Endothelial cell of umbilical vein (primary cell): Measurements from ENCODE around the gene AMHR2. TPM values are rescaled to one million over a fixed set of nuclear protein-coding genes. Genes with fewer than 3 reads are reported as not detected.

ENCODE experiments used
- BruUV-seq: library from RNA; stranded (reverse); fragments of 400-500 nt; replicated peaks from 2 replicates; lab custom pipeline; 2021; lab: Mats Ljungman, UMichigan
- CTCF ChIA-PET: fragments of 300-600, 350-600 bp; sonication (Branson Sonifier 250); formaldehyde crosslinking; loops from one replicate; lab custom pipeline; 2021; ENCODE audit warnings: antibody characterized with exemption, inconsistent platforms; lab: Charles Lee
- POLR2A ChIA-PET: fragments of 300-600, 350-600 bp; sonication (Branson Sonifier 250); formaldehyde crosslinking; loops from one replicate; lab custom pipeline; 2021; ENCODE audit warnings: antibody characterized with exemption, inconsistent platforms; lab: Charles Lee
- DNase-seq: peaks from one replicate; pipeline ENCODE4 v3.0.0-alpha.2; 2011; ENCODE audit warnings: low read depth, low spot score
- FAIRE-seq: peaks from 2 replicates; lab custom pipeline; 2011; peaks lifted over from hg19 to GRCh38; lab: Jason Lieb, UNC
- H2AFZ ChIP-seq: 2 replicates; pipeline ENCODE4 v1.6.0; 2012; ENCODE audit warnings: low read depth, low read length, control low read depth, inconsistent platforms
- H3K27ac ChIP-seq: 2 replicates; pipeline ENCODE4 v1.5.1; 2011; ENCODE audit warnings: low read depth, mild to moderate bottlenecking, control low read depth, low read length, moderate library complexity; ENCODE audit not compliant: insufficient read depth
- H3K27me3 ChIP-seq, 2 experiments: 2 replicates each; pipeline versions ENCODE4 v1.6.0 to v1.6.1; 2011; ENCODE audit warnings: low read length in 2 of 2, mixed read lengths in 1 of 2; ENCODE audit not compliant: control insufficient read depth in 2 of 2, insufficient read depth in 2 of 2
- H3K36me3 ChIP-seq, 2 experiments: 2 replicates in 1 of 2; 3 replicates in 1 of 2; pipeline ENCODE4 v1.5.1; 2011; ENCODE audit warnings: low read length in 2 of 2, mild to moderate bottlenecking in 1 of 2, moderate library complexity in 1 of 2; ENCODE audit not compliant: control insufficient read depth in 2 of 2, insufficient read depth in 2 of 2; ENCODE audit errors: extremely low read depth in 1 of 2
- H3K4me1 ChIP-seq: 3 replicates; pipeline ENCODE4 v1.5.1; 2011; ENCODE audit warnings: mild to moderate bottlenecking, low read length; ENCODE audit not compliant: control insufficient read depth, insufficient read depth; ENCODE audit errors: extremely low read depth
- H3K4me2 ChIP-seq: 2 replicates; pipeline ENCODE4 v1.6.1; 2011; ENCODE audit warnings: low read length, control low read depth, mixed read lengths; ENCODE audit not compliant: insufficient read depth
- H3K4me3 ChIP-seq, 3 experiments: fragments of 200-600 bp in 1 of 3; sonication (generic), shearing (Covaris generic) in 1 of 3; replicated peaks in 1 of 3; 2 replicates each; pipeline ENCODE4 v1.5.1; 2011 to 2016; ENCODE audit warnings: control low read depth in 3 of 3, low read length in 3 of 3, mild to moderate bottlenecking in 2 of 3, inconsistent platforms in 1 of 3, low read depth in 1 of 3, moderate library complexity in 1 of 3; ENCODE audit not compliant: insufficient read depth in 1 of 3
- H3K79me2 ChIP-seq: 2 replicates; pipeline ENCODE4 v1.6.0; 2012; ENCODE audit warnings: low read length, inconsistent platforms; ENCODE audit not compliant: control insufficient read depth, insufficient read depth
- H3K9ac ChIP-seq: replicated peaks from 2 replicates; pipeline ENCODE3; 2011; ENCODE audit warnings: low read length, control low read depth; ENCODE audit not compliant: insufficient read depth; ENCODE audit errors: extremely low read depth
- H3K9me1 ChIP-seq: replicated peaks from 3 replicates; pipeline ENCODE4 v1.6.0; 2011; ENCODE audit warnings: mild to moderate bottlenecking, low read length; ENCODE audit not compliant: control insufficient read depth, insufficient read depth; ENCODE audit errors: extremely low read depth
- H3K9me3 ChIP-seq: replicated peaks from 2 replicates; pipeline ENCODE4 v1.5.1; 2012; ENCODE audit warnings: low read length, inconsistent platforms; ENCODE audit not compliant: control insufficient read depth, insufficient read depth
- H4K20me1 ChIP-seq: replicated peaks from 2 replicates; pipeline ENCODE3; 2011; ENCODE audit warnings: mild to moderate bottlenecking, low read length; ENCODE audit not compliant: control insufficient read depth, insufficient read depth; ENCODE audit errors: extremely low read depth
- CTCF ChIP-seq, 2 donors: IDR thresholded peaks; 1 replicate in 1 of 2; 2 replicates in 1 of 2; pipeline ENCODE4 v1.5.1; 2011; ENCODE audit warnings: low read length in 2 of 2, mild to moderate bottlenecking in 2 of 2, moderate library complexity in 2 of 2, control low read depth in 1 of 2, inconsistent platforms in 1 of 2, low read depth in 1 of 2; ENCODE audit not compliant: insufficient read depth in 1 of 2; ENCODE audit errors: extremely low read depth in 1 of 2
- dilution Hi-C: fragments of 300-500 bp; cut with MboI; formaldehyde crosslinking; loops from one replicate; pipeline ENCODE4 v1.15.0; 2019; ENCODE audit warnings: low sequenced_read_pairs; ENCODE audit not compliant: extremely low pct_ligation_motif_present
- intact Hi-C: fragments of 100-400 bp; cut with micrococcal nuclease; formaldehyde crosslinking; loops from one replicate; pipeline ENCODE4 v1.10.0; 2022
- polyA plus RNA-seq, 4 experiments: library from polyadenylated mRNA; depleted of rRNA in 3 of 4; stranded (reverse) in 3 of 4; unstranded in 1 of 4; fragments of >200 nt; gene quantifications; 2 replicates each; pipeline versions ENCODE4 v1.2.1 to v1.2.3, GENCODE V29; 2011 to 2012; ENCODE audit warnings: missing spikeins in 1 of 4
- total RNA-seq: library from RNA; stranded (reverse); gene quantifications from 2 replicates; pipeline ENCODE4 v1.2.3, GENCODE V29; 2021

The AMHR2 gene
- total and polyA plus RNA-seq, 2 donors (not counting 3 experiments of a cell fraction or from before 2014, with no cell fraction given), result not detected

DNA sequence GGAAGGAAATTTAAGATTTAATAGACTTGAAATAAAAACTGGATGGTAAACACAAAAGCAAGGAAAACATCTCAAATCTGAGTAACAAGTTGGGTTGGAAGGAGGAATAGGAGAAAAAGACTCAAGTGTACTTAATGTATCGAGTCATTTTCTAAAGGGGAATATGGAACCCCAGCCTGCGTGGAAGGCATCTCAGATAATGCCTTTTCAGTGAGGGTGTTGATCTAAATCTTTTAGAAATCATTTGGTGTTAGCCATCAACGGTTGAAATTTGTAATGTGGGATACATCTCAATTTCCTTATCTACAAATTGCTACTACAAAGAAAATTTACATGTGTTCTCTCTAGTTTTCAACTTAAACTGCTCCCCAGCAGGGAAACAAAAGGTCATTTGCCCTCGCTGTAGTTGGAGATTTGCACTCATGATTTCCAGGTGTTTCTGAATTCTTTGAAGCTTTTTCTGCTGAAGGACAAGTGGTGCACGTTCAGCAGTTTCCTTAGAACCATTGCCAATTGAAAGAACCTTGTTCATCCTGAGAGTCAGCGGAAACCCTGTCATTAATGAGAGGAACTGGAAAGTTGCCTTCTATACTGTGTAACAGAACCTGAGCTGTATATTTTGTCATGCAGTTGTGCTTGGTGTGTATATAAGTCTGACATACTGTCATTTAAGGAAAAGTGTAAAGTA, 30.4 kb downstream of the AMHR2 start:
- peaks cover 66% of the 10 kb centered on the region for H3K79me2 ChIP-seq
- peaks cover 16% of the 10 kb centered on the region for H4K20me1 ChIP-seq

More for the DNA sequence above, 30.4 kb downstream of the AMHR2 start:
- no peak overlapping the region for H3K27ac ChIP-seq
- H3K27me3 ChIP-seq, result no peaks in the 10 kb centered on the region
- POLR2A ChIA-PET, result interaction anchor here (0.9 kb wide), 1 partner anchor 47 kb away, joined by 3 read pairs; the partner anchor contains the start of gene TARBP2
- H3K9me1 ChIP-seq, result no peaks in the 10 kb centered on the region
- H3K9me3 ChIP-seq, result no peaks in the 10 kb centered on the region
- FAIRE-seq (no peak), DNase-seq (no peak)
- peak overlapping the region in 2 of 3 experiments; percentile 81 to 100 for H3K4me3 ChIP-seq
- H3K36me3 ChIP-seq, result peaks cover 23 to 30% of the 10 kb centered on the region in 2 experiments
- CTCF ChIA-PET, result interaction anchor here (0.5 to 2.5 kb wide), 6 partner anchors 10 to 202 kb away, joined by 3 to 15 read pairs (median 3); partner anchors contain the start of gene AAAS
- peaks cover 12% of the 10 kb centered on the region for H3K4me1 ChIP-seq
- intact Hi-C loops, result loop anchor here (2.0 to 5.0 kb wide), 3 partner anchors 15 to 223 kb away; partner anchors contain the start of genes ATP5MC2 and TARBP2
- no peak overlapping the region for H2AFZ ChIP-seq
- TF ChIP-seq CTCF (IDR thresholded peaks at IDR 0.05; ENCODE audit: extremely low read depth in 1 of 2, insufficient read depth in 1 of 2, low read depth in 1 of 2, low read length in 2 of 2), result no peak
- no TSS peak for BruUV-seq
- dilution Hi-C loops, result no loop called here
- peak overlapping the region; percentile 100 for H3K4me2 ChIP-seq
- peak overlapping the region; percentile 94 for H3K9ac ChIP-seq
